Pancreas (tissue), 10 donors: ENCODE data around the gene PIANP. TPM values are rescaled to one million over a fixed set of nuclear protein-coding genes. Genes with fewer than 3 reads are reported as not detected.
A peak's percentile ranks its signal among the peaks of the same experiment; 100 is the strongest.

Experiments used
- ATAC-seq, 4 donors: fragments of 200-7000 bp; cut with Tn5 transposase; one replicate each; pipeline versions ENCODE4 v1.8.0 to v1.9.1; 2020; ENCODE audit warnings: mild to moderate bottlenecking in 4 of 4, moderate library complexity in 4 of 4
- DNase-seq, 6 donors: peaks; one replicate each; pipeline ENCODE4 v3.0.0-alpha.2; 2020
- FAIRE-seq: peaks from 2 replicates; lab custom pipeline; 2012; peaks lifted over from hg19 to GRCh38; lab: Jason Lieb, UNC
- H3K27ac ChIP-seq, 4 donors: fragments of 200-600 bp; sonication (generic); 1 replicate in 3 of 4; 2 replicates in 1 of 4; pipeline versions ENCODE4 v1.5.0 to v1.8.0; 2020
- H3K27me3 ChIP-seq, 4 donors: fragments of 200-600 bp; one replicate each; pipeline ENCODE4 v1.8.0; 2021
- H3K36me3 ChIP-seq, 3 donors: fragments of 200-600 bp; sonication (generic) in 1 of 3; one replicate each; pipeline versions ENCODE4 v1.5.0 to v1.8.0; 2020 to 2021
- H3K4me1 ChIP-seq, 3 donors: fragments of 200-600 bp; one replicate each; pipeline ENCODE4 v1.8.0; 2021
- H3K4me3 ChIP-seq, 4 donors: fragments of 200-600 bp; sonication (generic) in 2 of 4; one replicate each; pipeline versions ENCODE4 v1.5.0 to v1.8.0; 2020 to 2021
- H3K9me3 ChIP-seq, 4 donors: fragments of 200-600 bp; one replicate each; pipeline ENCODE4 v1.8.0; 2021
- WGBS, 2 donors: extraction: QIAGEN DNeasy Blood & Tissue Kit; methylation state at CpG; one replicate each; pipeline ENCODE4 v1.1.7; 2013; 5-methylcytosine and 5-hydroxymethylcytosine counted together
- intact Hi-C, 3 donors: fragments of 100-400 bp; cut with DNase I; formaldehyde crosslinking; loops; one replicate each; pipeline versions ENCODE4 v1.11.1 to v1.14.2; 2022
- polyA plus RNA-seq, 2 donors: library from polyadenylated mRNA; stranded (reverse); fragments of 200-250 nt; gene quantifications; one replicate each; pipeline ENCODE4 v1.2.3, GENCODE V29; 2013
- total RNA-seq, 6 donors: library from RNA; stranded (reverse); fragmentation: NEBNext Ultra II Directional in 4 of 6; extraction: Animal tissue kit (Norgen Biotek cat#: 25700) in 4 of 6; gene quantifications; one replicate each; pipeline versions ENCODE4 v1.2.1 to v1.2.4, GENCODE V29; 2021 to 2023
- TF ChIP-seq, protein P1 (sequence below), 4 donors: fragments of 200-600 bp; sonication (generic) in 3 of 4; IDR thresholded peaks; one replicate each; pipeline versions ENCODE4 v1.5.0 to v1.8.0; 2021; ENCODE audit warnings: antibody characterized with exemption in 4 of 4
- donor health status: healthy with polysubstance abuse.
- donor health status: DM: no; HTN: no; CAD: no; lungs with moderate emphysema.
- donor health status: DM: no; HTN: no; CAD: no.
- donor health status: control.
- donor health status: control.
- donor health status: Bipolar disorder and iron deficiency.
- donor health status: DM: yes; HTN: yes; CAD: no.
- donor health status: DM: no; HTN: no; CAD: no.
- donor health status: DM: no; HTN: no; CAD: no.
- donor health status: DM: yes; HTN: yes; CAD: no.

PIANP gene
- total and polyA plus RNA-seq, 8 donors, result 0.12 to 2.7 (median 0.24) TPM; not detected in 1

DNA sequence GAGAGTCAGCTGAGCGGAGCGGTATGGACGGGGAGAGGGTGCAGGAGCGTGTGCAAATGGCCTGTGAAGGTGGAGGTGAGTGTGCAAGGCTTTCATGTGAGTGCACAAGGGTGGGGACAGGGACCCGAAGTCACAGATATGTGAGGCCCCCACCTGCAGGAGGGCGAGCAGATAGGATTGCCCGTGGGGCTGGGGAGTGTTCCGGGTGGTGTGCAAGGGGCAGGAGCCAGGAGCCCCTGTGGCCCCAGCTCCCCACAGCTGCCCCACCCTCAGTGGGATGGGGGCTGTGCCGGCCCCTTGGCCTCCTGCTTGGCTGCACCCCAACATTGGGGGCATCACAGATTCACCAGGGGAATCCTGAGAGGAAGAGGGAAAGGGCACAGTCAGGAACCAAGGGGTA is 5.9 kb downstream of the PIANP start:
- Histone ChIP-seq H3K4me3 (no peak overlapping the region), H3K36me3 (no peaks in the 10 kb centered on the region), H3K27me3 (peaks cover 0 to 2% (median 0%) of the 10 kb centered on the region in 4 donors), H3K27ac (no peak overlapping the region), H3K9me3 (no peaks in the 10 kb centered on the region), H3K4me1 (peaks cover 0 to 8% (median 0%) of the 10 kb centered on the region in 3 donors)
- ATAC-seq (no peak), FAIRE-seq (no peak), DNase-seq (peak in 1 of 6 donors; percentile 35)
- 53 to 70% methylated on average over 9 of the region's 9 CpGs for WGBS, 2 donors
- intact Hi-C loops, result no loop called here
- TF ChIP-seq, protein P1, sequence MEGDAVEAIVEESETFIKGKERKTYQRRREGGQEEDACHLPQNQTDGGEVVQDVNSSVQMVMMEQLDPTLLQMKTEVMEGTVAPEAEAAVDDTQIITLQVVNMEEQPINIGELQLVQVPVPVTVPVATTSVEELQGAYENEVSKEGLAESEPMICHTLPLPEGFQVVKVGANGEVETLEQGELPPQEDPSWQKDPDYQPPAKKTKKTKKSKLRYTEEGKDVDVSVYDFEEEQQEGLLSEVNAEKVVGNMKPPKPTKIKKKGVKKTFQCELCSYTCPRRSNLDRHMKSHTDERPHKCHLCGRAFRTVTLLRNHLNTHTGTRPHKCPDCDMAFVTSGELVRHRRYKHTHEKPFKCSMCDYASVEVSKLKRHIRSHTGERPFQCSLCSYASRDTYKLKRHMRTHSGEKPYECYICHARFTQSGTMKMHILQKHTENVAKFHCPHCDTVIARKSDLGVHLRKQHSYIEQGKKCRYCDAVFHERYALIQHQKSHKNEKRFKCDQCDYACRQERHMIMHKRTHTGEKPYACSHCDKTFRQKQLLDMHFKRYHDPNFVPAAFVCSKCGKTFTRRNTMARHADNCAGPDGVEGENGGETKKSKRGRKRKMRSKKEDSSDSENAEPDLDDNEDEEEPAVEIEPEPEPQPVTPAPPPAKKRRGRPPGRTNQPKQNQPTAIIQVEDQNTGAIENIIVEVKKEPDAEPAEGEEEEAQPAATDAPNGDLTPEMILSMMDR (IDR thresholded peaks at IDR 0.05), result no peak

DNA sequence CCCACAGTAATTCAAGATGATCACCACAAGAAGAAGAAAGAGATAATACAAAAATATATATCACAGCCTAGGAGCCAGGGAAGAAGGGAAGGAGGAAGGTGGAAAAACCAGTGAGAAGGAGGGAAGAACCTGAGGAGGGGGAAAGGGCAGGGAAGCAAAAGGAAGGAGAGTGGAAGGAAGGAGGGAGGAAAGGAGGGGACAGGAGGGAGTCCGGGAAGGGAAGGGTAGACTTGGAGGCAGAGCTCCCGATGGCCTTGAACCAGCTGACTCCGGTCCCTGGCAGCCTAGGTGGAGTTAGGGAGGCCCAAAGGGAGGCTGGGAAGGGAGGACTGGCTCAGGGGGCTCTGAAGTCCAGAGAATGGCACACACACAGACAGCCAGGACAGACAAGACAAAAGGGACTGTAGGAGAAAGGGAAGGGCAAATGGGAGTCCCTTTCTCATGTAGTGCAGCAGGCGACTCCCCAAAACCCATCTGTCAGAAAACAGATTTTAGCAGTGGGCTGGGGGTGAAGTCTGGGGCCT is 6.7 kb downstream of the PIANP start:
- Histone ChIP-seq H3K27ac (no peak overlapping the region), H3K27me3 (no peaks in the 10 kb centered on the region), H3K4me3 (no peak overlapping the region), H3K36me3 (no peaks in the 10 kb centered on the region), H3K4me1 (peaks cover 0 to 8% (median 0%) of the 10 kb centered on the region in 3 donors), H3K9me3 (no peaks in the 10 kb centered on the region)
- 38 to 60% methylated on average over 4 of the region's 4 CpGs for WGBS, 2 donors
- TF ChIP-seq, protein P1 (IDR thresholded peaks at IDR 0.05), result no peak
- DNase-seq (no peak), ATAC-seq (no peak), FAIRE-seq (no peak)
- intact Hi-C loops, result no loop called here

DNA sequence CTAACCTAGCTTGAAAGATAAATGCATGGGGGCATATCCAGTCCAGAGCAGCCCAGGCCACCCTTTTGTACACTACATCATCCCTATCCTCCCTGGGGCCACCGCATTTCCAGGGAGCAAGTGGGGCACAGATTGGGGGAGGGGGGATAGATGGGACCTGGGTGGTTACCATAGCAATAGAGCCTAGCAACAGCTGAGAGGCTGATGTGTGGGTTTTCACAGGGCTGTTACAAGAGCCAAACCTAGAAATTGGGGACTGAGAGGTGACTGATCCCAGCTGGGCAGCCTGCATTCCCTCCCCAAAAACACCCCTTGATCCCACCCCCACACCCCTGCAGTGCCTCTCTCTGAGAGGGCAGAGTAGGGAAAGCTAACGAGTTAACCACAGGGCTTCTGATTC is 7.7 kb downstream of the PIANP start:
- Histone ChIP-seq H3K36me3 (no peaks in the 10 kb centered on the region), H3K4me3 (no peak overlapping the region), H3K9me3 (no peaks in the 10 kb centered on the region), H3K4me1 (peaks cover 0 to 14% (median 0%) of the 10 kb centered on the region in 3 donors), H3K27ac (no peak overlapping the region), H3K27me3 (no peaks in the 10 kb centered on the region)
- no peak for ATAC-seq
- FAIRE-seq, result no peak
- no peak for DNase-seq
- intact Hi-C loops, result no loop called here
- TF ChIP-seq, protein P1 (IDR thresholded peaks at IDR 0.05), result no peak
- WGBS, 2 donors, result 47 to 57% methylated on average over 2 of the region's 2 CpGs

DNA sequence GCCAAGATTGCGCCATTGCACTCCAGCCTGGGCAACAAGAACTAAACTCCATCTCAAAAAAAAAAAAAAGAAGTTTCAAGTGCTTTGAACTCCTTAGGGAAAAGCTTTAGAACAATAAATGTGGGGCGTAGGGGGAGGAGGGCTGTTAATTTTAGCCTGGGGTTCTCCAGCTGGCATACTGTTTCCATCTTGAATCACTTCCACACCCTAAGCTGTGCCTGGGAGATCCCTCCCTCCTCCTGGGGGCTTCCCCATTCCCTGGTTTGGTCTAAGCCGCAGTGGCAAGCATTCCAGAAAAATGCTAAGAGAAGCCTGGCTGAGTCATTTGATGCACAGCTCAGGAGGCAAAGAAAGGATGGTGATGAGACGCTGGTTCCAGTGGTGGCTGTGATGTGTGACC is 9.1 kb downstream of the PIANP start:
- FAIRE-seq, result no peak
- Histone ChIP-seq H3K36me3 (no peaks in the 10 kb centered on the region), H3K27me3 (no peaks in the 10 kb centered on the region), H3K27ac (no peak overlapping the region), H3K4me3 (no peak overlapping the region), H3K9me3 (no peaks in the 10 kb centered on the region), H3K4me1 (peaks cover 0 to 20% (median 3%) of the 10 kb centered on the region in 3 donors)
- 87% methylated on average over 4 of the region's 4 CpGs for WGBS, 2 donors
- intact Hi-C loops, result no loop called here
- no peak for DNase-seq
- TF ChIP-seq, protein P1 (IDR thresholded peaks at IDR 0.05), result no peak
- ATAC-seq, result no peak
